ENCODE results near the gene PPP1CC.

Gene PPP1CC

DNA sequence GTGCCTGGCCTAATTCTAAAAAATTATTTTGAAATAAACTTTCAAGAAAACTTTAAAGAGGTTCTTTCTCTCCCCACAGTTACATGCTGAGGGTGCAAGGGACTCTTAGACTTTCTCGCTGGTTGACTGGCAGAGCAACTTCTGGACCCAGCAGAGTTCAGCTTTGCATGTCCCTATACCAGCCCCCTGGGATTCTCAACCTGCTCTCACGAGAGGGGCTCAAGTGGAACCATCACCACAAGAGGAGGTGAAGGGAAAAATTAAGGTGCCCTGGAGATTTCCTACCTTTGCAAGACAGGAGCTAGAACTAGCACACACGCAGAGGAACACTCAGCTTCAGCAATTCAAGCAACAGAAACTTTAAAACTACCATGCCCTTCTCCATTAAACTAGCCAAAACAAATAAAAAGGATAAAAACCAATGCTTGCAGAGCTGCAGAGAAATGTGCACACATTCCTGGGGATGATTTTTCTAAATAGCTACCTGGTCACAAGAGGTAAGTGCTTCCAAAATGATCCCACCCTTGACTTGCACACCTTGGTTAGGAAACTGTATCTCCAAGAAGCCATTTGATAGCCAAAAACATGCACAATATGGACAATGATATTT lies 56.3 kb downstream of the PPP1CC start:
- DNase-seq, result no peak

DNA sequence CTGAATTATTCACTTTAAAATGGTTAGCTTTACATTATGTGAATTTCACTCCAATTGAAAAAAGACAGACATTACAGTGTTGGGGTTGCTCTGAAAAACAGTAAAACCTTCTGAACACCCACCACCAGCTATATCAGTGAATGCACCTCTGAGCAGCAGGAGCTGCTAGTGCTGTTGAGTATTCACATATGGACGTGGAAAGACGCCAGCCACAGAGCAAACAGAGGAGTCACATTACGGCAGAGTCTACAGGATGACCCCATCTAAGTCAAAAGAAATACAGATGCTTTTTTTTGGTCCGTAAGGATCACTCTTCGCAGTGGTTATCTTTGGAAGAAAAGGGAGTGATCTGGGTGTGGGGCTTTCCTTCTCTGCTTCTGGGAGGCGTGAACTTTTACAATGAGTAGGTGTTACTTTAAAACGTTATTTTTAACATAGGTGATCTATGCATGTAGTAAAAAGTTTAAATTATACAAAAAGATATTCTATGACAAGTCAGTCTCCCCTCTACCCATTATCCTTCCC lies 58.3 kb downstream of the PPP1CC start:
- DNase-seq, result no peak

DNA sequence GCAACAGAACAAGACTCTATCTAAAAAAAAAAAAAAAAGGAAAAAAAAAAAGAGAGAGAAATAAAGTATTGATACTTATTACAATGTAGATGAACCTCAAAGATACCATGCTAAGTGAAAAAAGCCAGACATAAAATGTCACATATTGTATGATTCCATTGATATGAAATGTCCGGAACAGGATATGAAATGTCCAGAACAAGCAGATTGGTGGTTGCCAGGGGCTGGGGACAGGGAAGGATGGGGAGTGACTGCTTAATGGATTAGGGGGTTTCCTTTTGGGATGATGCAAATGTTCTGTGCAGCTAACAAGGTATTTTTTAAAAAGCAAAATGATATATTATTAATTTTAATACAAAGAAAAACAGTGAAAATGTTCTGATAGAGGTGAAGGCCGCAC lies 58.8 kb downstream of the PPP1CC start:
- DNase-seq, result no peak

DNA sequence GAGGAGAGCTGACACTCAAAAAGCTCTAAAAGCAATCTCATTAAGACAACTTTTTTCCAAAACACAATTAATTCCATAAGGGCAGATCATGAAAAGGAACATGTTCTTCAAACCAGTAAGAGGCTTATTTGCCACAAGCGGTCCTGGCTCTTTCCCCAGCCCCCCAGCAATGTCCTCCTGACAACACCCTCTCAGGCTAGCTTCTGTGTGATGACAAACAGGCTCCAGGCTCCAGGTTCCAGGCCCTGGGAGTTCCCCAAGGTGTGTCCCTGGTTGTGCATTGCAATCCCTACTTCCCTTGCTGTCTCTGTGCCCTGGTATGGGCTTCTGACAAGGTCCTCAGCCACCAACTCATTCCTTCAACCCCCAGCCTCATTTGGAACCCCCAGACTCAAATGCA lies 62.7 kb downstream of the PPP1CC start:
- no peak for DNase-seq

DNA sequence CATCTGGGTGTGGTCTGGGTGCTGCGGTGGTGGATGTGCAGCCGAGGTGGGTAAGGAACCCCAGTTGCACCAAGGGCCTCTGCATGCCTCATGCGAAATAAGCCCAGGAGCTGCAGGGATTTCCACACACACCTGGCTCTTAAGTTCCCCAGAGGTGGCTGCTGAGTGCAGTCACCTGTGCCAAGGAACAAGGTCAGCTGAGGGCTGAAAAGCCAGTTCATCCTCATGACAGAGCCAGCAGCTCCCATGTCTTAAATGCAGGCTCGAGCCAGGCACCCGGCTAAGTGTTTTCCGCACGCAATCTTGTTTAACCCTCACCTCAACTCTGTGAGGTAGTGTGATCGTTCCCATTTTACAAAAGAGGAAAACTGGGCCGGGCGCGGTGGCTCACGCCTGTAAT lies 63.5 kb downstream of the PPP1CC start:
- DNase-seq, result no peak

DNA sequence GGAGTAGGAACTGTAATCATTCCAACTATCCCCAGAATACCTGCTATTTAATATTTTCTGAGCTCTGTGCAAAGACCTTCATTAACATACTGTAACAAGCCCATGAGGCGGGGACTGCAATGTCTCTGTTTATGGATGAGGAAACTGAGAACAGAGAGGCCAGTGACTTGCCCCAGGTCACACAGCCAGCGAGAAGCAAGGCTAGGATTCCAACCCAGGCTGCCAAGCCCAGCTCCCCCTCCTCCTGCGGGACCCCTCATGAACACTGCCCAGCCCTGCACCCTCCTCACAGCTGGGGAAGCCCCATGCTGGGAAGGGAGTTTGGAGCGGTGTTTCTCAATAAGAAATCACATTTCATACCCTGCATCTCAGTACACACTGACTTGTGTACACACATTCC lies 64.7 kb downstream of the PPP1CC start:
- DNase-seq, result no peak

DNA sequence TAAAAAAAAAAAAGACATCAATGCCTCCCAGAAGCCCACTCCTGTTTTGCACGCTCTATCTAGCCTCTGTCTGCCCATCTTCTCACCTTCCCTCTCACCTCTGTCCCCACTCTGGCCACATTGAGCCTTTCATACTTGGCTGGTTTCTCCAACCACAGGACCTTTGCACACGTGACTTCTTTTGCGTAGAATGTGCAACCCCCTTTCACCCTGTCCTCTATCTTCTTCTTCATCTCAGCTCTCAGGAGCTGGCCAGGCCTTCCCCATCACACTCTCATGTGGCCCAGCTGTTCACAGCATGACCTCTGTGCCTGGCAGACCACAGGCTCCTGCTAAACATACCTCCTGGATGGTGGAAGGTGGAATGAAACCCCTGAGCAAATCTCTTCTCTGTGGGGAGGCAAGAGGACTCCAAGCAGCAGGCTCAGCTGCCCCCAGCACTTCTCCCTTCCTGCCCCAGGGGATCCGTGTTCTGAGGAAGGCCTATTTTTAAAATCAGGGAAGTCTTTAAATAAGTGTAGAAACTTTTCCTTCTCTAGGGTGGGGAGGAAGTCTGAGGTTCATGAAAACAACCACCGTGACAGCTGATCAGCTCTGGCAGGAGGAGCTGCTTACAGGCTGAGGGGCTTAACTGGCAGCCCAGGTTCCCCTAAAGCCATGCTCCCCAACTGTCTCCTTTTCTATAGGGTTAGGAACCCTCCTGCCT lies 65.3 kb downstream of the PPP1CC start:
- DNase-seq, result no peak

DNA sequence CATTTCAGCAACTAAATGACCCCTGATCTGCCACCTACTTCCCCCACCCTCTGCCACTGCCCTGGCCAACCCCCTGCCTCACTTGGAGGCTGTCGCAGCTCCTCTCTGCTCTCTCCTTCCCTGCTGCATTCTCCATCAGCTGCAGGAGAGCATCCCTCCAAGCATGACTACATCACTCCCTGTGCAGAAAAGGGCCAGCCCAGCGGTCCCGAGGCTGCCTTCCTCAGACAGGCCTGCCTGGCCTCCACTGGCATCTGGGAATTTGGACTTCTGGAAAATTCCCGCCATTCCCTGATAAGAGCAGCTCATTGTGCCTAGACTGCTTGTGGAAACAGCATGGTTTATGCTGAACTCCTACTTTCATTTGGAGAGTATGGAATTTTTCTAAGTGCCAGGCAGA lies 66.5 kb downstream of the PPP1CC start:
- no peak for DNase-seq

DNA sequence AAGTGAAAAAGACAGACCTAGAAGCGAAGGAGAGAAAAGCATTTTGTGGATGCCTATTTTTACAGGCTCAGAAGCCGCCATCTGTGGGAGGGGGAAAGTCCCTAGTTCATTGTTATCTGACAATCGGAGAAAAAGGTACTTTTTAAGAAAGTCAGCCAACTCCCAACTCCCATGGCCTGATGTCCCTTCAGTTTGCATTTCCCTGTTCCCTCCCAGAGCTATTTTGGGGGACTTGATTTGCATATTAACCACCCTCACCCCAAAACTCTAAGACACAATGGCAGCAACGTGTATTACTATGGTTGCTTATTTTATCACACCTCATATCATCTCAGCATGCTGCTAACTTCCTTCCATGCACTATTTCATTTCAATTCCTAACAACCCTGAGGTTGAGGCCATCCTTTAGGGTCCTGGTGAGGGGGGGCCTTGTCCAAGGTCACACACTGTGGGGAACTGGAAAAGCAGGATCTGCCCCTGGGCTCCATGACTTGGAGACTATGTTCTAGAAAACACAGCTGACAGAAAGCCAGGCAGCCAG lies 72.5 kb downstream of the PPP1CC start:
- DNase-seq, result no peak

Measured in fibroblast of skin of back (primary cell).